SW480 (cell line): ENCODE results near the gene EXOC3L4.
A peak's percentile ranks its signal among the peaks of the same experiment; 100 is the strongest.

Experiments used
- DNase-seq: peaks from one replicate; pipeline ENCODE4 v3.0.0-alpha.2; 2016; ENCODE audit warnings: low spot score

Gene EXOC3L4

GRCh38 chr14:103133210-103134140 lies 39.0 kb downstream of the EXOC3L4 start:
- no peak for DNase-seq

- no peak for DNase-seq
Measured at GRCh38 chr14:103134405-103134804, 39.9 kb downstream of the EXOC3L4 start.

GRCh38 chr14:103134919-103135318 lies 40.4 kb downstream of the EXOC3L4 start:
- DNase-seq = no peak

DNA sequence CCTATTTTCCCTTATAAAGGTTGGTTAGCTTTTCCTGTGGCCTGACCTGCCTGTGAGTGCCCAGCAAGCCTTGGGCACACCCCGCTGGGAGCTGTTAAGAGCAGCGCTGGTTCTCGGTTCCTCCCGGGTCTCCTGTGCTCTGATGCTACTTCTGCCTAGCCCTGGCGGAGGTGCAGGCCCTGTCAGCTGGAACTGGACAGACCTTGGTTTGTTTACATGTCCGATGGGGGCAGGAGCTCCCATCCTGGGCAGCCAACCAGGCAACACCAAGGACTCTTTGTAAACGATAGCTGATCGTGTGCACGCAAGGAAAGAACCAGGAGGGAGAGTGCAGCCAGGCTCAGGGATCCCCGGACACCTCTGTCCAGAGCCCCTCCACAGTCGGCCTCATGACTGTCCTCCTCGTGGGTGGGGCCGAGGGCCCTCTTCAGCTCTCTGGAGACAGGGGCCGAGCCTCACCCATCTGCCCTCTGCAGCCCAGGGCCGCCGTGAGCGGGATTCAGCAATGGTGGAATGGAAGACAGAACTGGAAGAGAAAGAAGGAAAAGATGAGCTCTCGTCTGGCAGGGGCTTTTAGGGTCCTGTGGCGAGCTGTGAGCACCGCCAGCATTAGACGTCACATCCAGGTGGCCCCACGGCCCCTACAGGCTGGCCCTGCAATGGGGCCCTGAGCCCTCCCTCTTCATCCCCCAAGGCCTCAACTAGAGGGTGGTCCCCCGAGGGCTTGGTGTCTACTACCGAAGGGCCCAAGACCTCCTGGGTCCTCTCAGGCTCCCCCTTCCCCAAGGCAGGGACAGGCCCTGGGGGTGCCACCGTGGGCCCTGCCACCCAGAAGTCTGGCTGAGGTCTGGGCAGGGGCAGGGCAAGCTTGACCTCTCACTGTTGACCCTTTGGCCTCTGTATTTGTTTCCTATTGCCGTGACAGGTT lies 41.1 kb downstream of the EXOC3L4 start:
- DNase-seq = no peak

DNA sequence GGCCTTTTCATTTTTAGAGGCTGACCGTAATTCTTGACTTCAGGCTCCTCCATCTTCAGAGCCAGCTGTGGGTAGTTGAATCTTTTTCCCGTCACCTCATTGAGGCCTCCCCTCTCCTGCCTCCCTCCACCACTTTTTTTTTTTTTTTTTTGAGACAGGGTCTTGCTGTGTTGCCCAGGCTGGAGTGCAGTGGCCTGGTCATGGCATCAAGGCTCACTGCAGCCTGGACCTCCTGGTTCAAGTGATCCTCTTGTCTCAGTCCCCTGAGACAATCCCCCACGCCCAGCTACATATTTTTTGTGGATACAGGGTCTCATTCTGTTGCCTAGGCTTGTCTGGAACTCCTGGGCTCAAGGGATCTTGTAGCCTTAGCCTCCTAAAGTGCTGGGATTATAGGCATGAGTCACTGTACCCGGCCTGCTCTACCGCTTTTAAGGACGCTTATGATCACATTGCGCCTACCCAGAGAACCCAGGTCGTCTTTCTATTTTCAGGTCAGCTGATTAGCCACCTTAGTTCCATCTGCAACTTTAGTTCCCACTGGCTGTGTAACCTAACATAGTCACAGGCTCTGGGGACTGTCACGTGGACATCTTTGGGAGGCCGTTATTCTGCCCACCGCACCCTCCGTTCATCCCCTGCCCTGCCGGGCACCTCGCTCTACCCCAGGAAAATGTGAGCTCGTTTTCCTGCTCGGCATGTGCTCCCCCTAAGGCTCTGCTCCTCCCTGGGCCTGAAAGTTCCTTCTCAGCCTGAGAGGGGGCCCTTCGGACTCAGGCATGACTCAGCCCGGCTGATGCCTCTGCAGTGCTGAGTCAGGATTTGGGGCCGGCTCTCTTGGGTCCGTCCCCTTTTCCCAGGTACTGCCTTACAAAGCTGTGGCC lies 42.1 kb downstream of the EXOC3L4 start:
- DNase-seq = peak; percentile 48

- no peak for DNase-seq
Measured at GRCh38 chr14:103137689-103138300, 43.3 kb downstream of the EXOC3L4 start.

- DNase-seq = no peak
Measured at GRCh38 chr14:103138301-103139131, 44.0 kb downstream of the EXOC3L4 start.

- DNase-seq = no peak
Measured at GRCh38 chr14:103139132-103140025, 44.9 kb downstream of the EXOC3L4 start.

DNA sequence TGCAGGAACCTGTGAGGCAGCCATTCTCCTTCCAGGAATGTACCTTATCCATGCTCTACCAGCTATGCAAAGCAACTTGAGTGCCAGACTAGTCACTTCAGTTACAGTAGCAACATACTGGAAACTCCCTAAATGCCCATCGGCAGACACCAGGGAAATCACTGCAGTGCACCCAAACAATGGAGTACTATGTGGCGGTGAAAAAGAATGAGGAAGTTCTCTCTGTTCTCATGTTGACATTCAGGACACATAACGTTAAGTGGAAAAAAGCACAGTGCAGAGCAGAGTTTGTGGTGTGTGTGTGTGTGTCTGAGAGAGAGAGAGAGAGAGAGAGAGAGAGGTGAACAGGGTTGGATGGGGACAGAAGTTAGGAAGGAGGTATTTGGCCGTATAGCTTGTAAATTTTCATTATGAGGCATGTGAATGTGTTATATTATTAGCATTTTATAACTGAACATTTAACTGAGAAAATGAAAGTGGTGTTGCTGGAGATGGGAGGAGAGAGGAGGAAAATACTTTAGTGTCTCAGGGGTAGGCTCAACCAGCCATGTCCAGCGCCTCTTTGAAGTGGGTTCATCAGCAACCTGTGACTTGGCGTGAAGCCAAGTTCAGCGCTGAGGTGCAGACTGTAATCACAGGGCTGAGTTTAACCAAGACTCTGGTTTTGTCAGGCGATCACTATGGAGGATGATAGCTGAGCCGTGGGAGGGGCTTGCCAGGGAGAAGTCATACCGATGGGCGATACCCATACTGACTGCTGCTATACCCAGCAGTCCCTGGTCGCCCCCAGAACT lies 46.0 kb downstream of the EXOC3L4 start:
- DNase-seq = peak; percentile 97

DNA sequence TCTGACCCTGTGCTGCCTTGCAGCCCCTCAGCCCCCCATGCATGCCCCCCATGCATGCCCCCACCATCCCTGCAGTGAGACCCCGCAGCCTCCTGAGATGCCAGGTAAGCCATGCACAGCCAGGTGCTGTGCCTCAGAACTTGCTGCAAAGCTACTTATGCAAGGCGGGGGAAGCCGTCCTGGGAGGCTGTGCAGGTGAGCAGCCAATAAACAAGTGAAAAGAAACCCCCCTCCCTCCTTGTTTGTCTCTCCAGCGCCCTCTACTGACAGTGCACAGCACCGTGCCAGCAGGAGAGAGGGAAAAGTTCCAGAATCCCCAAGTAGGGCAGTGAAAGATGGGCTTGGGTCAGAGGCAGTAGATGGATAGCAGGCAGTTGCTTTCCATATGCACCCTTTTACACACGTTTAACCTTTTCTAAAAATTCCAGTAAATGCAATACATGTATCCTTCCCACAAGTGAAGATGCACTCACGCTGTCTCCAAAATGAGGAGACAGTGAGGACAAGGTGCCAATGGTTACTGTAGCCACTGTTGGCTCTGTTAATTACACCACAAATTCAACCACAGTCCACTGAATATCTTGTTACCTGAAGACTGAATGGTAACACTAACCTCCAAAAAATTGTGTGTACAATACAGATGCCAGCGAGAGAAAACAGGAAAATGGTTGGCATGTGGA lies 46.7 kb downstream of the EXOC3L4 start:
- DNase-seq = peak; percentile 78

DNA sequence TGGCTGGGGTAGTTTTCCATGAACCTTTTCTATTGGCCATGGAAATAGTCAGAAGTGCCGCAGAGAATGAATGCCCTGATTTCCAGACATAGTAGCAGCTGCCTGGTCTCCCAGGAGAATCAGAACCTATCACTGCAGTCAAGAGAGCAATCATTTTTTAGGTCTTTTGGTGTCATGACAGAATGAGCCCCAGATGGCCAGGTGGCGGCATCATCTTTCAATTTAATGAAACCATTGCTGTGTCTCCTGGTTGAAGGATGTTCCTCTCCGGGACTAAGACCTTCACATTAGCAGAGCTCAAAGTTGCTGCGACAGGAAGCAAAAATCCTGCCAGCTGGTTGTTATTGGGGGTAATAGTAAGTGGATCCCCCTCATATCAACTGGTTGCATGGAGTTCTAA lies 47.5 kb downstream of the EXOC3L4 start:
- DNase-seq = no peak

DNA sequence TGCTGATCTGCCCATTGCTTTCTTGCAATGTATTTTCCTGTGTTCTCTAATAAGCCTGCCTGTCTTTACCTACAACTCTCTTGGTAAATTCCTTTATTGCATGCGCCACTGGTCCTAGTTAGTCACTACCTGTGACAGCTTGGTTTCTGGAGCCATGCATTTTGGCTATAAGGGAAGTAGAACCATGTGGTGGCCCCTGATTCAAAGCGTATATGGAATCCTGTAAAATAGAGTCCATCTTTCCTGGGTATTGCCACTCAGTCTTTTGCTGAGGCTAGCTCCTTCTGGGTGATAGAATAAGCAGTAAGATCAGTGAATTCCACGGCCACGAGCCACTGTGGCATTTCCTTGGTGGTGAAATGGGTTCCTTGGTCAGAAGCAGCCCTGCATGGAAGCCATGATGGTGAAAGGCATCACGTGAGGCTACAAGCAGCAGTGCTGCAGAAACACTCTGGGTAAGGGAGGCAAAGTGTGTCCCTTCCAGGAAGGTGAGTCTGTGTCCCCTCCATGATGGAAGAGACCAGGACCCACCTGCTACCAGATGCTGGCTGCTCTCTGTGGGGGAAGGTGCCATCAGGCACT lies 48.3 kb downstream of the EXOC3L4 start:
- no peak for DNase-seq

- no peak for DNase-seq
Measured at GRCh38 chr14:103143506-103143905, 49.0 kb downstream of the EXOC3L4 start.

- no peak for DNase-seq
Measured at GRCh38 chr14:103144085-103144484, 49.6 kb downstream of the EXOC3L4 start.

DNA sequence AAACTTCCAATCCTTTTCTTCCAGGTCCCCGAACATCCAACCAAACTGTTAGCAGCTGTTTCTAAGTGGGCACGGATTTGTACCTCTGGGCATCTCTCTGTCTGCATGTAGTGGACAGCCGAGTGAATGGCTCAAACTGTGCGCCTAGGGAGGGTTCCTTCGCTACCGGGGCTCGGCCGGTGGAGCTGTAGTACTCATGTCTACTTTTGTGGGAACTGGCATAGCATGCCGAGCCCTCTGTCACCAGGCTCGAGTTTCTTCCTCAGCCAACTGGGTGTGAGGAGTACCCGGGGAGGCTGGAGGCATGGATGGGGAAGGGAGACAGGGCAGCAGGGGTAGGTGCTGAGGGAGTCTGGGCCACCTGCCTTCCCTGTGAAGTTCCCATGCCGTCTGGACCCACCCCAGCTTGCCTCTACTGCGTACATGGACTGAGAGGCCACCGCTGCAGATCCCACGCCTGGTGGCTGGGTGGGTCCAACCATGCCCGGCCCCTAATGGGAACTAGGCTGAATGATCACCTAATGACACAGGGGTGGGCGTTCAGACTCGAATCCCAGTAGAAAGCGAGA lies 51.7 kb downstream of the EXOC3L4 start:
- DNase-seq = no peak

DNA sequence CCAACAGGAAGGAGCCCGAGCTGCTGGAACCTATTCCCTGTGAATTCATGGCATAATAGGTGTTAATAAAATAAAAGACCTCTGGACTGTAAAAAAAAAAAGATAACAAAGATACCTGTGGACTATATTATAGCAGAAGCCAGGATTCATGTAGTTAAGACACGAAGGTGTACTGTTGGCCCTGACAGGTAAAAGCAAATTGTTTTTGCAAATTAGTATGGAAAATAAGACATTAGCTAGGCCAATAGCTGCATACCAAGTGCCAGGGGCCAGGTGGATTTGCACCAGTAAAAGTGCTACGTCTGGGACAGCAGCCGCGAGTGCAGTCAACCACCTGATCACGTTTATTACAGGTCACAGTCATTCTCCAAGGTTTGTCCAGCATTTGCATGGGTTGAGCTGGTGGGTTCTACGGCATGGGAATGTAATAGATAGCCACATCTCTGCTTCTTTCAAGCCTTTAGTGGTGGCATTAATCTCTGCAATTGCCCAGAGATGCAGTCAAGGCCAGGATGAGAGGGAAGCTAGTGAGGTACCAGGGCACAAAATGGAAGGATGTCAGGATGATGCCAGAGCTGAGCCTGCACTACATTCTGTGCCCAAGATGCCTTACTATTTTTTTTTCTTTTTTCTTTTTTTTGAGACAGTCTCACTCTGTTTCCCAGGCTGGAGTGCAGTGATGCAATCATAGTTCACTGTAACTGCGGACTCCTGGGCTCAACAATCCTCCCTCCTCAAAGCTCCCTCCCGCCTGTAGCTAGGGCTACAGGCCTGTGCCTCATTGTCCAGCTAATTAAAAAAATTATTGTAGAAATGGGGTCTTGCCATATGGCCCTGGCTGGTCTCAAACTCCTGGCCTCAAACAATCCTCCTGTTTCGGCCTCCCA lies 55.1 kb downstream of the EXOC3L4 start:
- no peak for DNase-seq
